Measurements from ENCODE around the gene CHCHD6. TPM values are rescaled to one million over a fixed set of nuclear protein-coding genes. Genes with fewer than 3 reads are reported as not detected.

The CHCHD6 gene
- total RNA-seq, 1 experiment from 2014 or later, result 40.9 TPM

GRCh38 chr3:126718561-126719445, 14.8 kb downstream of the CHCHD6 start:
- no peak for DNase-seq (ENCODE audit: low spot score)
- Mint-ChIP-seq H3K9me3 (no peaks in the 10 kb centered on the region), H3K27me3 (ENCODE audit: low read depth) (no peaks in the 10 kb centered on the region), H3K4me3 (no peak overlapping the region), H3K27ac (no peak overlapping the region), H3K4me1 (peaks cover 28% of the 10 kb centered on the region), H3K36me3 (0 out of 2 replicates have a peak, but pooled peaks cover under 1% of the 10 kb centered on the region)
- TF ChIP-seq SMAD3 (CRISPR knock-in tag; IDR thresholded peaks at IDR 0.05; ENCODE audit: borderline replicate concordance) (no peak), NFYB (CRISPR knock-in tag; conservative IDR thresholded peaks at IDR 0.05; ENCODE audit: low read depth) (0 out of 2 replicates have a peak, but pooled peaks have one; percentile 17)
- ChIA-PET CTCF (interaction anchor here (1.0 to 1.6 kb wide), 3 partner anchors 14 to 33 kb away, joined by 4 to 8 read pairs (median 5); partner anchors contain the start of gene CHCHD6), POLR2A (interaction anchor here (0.5 kb wide), 1 partner anchor 13 kb away, joined by 3 read pairs; no protein-coding TSS in a partner anchor)
- no peak for ATAC-seq

GRCh38 chr3:126720596-126720995, 16.6 kb downstream of the CHCHD6 start:
- no peak overlapping the region for H3K27ac Mint-ChIP-seq
- DNase-seq (ENCODE audit: low spot score) (no peak), ATAC-seq (no peak)
- peaks cover 14% of the 10 kb centered on the region for H3K36me3 Mint-ChIP-seq
- ChIA-PET POLR2A (no interaction called here), CTCF (interaction anchor here (1.1 kb wide), 1 partner anchor 16 kb away, joined by 3 read pairs; no protein-coding TSS in a partner anchor)
- H3K9me3 Mint-ChIP-seq, result peaks cover 9% of the 10 kb centered on the region
- TF ChIP-seq FOXP1 (CRISPR knock-in tag; IDR thresholded peaks at IDR 0.05; ENCODE audit: borderline replicate concordance), result no peak
- TF ChIP-seq IRF2 (CRISPR knock-in tag; IDR thresholded peaks at IDR 0.05; ENCODE audit: borderline replicate concordance, low read depth), result no peak
- no peak for TF ChIP-seq RORB (CRISPR knock-in tag; IDR thresholded peaks at IDR 0.05)
- no peak for TF ChIP-seq RELA (CRISPR knock-in tag; IDR thresholded peaks at IDR 0.05; ENCODE audit: borderline replicate concordance)
- TF ChIP-seq ZNF512 (CRISPR knock-in tag; IDR thresholded peaks at IDR 0.05; ENCODE audit: borderline replicate concordance), result no peak
- TF ChIP-seq ZNF232 (CRISPR knock-in tag; IDR thresholded peaks at IDR 0.05), result no peak
- TF ChIP-seq ATF1 (CRISPR knock-in tag; IDR thresholded peaks at IDR 0.05), result no peak
- TF ChIP-seq HMGA2 (CRISPR knock-in tag; IDR thresholded peaks at IDR 0.05), result no peak
- no peak for TF ChIP-seq E2F5 (CRISPR knock-in tag; IDR thresholded peaks at IDR 0.05)
- no peak for TF ChIP-seq NFYB (CRISPR knock-in tag; conservative IDR thresholded peaks at IDR 0.05; ENCODE audit: low read depth)
- no peak for TF ChIP-seq CTCF (IDR thresholded peaks at IDR 0.05)
- no peak for TF ChIP-seq GRHL2 (CRISPR knock-in tag; IDR thresholded peaks at IDR 0.05; ENCODE audit: insufficient replicate concordance, severe bottlenecking)
- no peak for TF ChIP-seq E2F4 (CRISPR knock-in tag; IDR thresholded peaks at IDR 0.05; ENCODE audit: borderline replicate concordance, low read depth)
- TF ChIP-seq MXD4 (CRISPR knock-in tag; IDR thresholded peaks at IDR 0.05; ENCODE audit: borderline replicate concordance), result no peak
- TF ChIP-seq ZNF425 (CRISPR knock-in tag; conservative IDR thresholded peaks at IDR 0.05), result no peak
- TF ChIP-seq ZBTB21 (CRISPR knock-in tag; IDR thresholded peaks at IDR 0.05; ENCODE audit: borderline replicate concordance), result no peak
- no peak overlapping the region for H3K4me3 Mint-ChIP-seq
- H3K27me3 Mint-ChIP-seq (ENCODE audit: low read depth), result no peaks in the 10 kb centered on the region
- peaks cover 23% of the 10 kb centered on the region for H3K4me1 Mint-ChIP-seq

All from WTC11 (cell line).